AG09309 (cell line): ENCODE results near the gene CDC37.

Experiments
- DNase-seq: peaks from one replicate; pipeline ENCODE4 v3.0.0-alpha.2; 2010; ENCODE audit warnings: low read depth
- H3K4me3 ChIP-seq: 2 replicates; pipeline ENCODE4 v1.5.1; 2011; ENCODE audit warnings: mild to moderate bottlenecking, low read depth, low read length, moderate library complexity; ENCODE audit not compliant: control insufficient read depth
- CTCF ChIP-seq: IDR thresholded peaks from 2 replicates; pipeline ENCODE4 v1.5.1; 2011; ENCODE audit warnings: mild to moderate bottlenecking, low read depth, low read length, inconsistent platforms; ENCODE audit not compliant: insufficient read depth, control insufficient read depth; ENCODE audit errors: missing control alignments

Gene CDC37

GRCh38 chr19:10403137-10404021 is at the start of gene CDC37:
TSS of gene CDC37 (minus strand) at chr19:10403542. CDS start at chr19:10403479, 63 bp downstream.
- no peak for TF ChIP-seq CTCF
- peak within 1 kb of the TSS; percentile 96 for H3K4me3 ChIP-seq
- DNase-seq, result peak; percentile 79

- no peak overlapping the region for H3K4me3 ChIP-seq
- no peak for TF ChIP-seq CTCF
- DNase-seq, result no peak
Observed at GRCh38 chr19:10450853-10451609, 47.7 kb upstream of the CDC37 start.

GRCh38 chr19:10450191-10450852 is 47.0 kb upstream of the CDC37 start:
- no peak overlapping the region for H3K4me3 ChIP-seq
- no peak for TF ChIP-seq CTCF
- no peak for DNase-seq

- H3K4me3 ChIP-seq, result no peak overlapping the region
- DNase-seq, result no peak
- no peak for TF ChIP-seq CTCF
Observed at GRCh38 chr19:10449037-10449436, 45.7 kb upstream of the CDC37 start.

GRCh38 chr19:10442698-10443097 is 39.4 kb upstream of the CDC37 start:
- no peak for DNase-seq
- no peak for TF ChIP-seq CTCF
- no peak overlapping the region for H3K4me3 ChIP-seq

- H3K4me3 ChIP-seq, result no peak overlapping the region
- no peak for TF ChIP-seq CTCF
- DNase-seq, result no peak
Observed at GRCh38 chr19:10439588-10439987, 36.2 kb upstream of the CDC37 start.
